ENCODE results near the gene CNOT8. TPM values are rescaled to one million over a fixed set of nuclear protein-coding genes. Genes with fewer than 3 reads are reported as not detected.
"Not testable (repeated sequence)": the region's sequence is repeated elsewhere in the genome, so short reads cannot be mapped to it uniquely, and the experiment has no call there.

Gene CNOT8
- total RNA-seq, 4 donors from 2014 or later = 55.3 to 83.5 (median 76.6) TPM

DNA sequence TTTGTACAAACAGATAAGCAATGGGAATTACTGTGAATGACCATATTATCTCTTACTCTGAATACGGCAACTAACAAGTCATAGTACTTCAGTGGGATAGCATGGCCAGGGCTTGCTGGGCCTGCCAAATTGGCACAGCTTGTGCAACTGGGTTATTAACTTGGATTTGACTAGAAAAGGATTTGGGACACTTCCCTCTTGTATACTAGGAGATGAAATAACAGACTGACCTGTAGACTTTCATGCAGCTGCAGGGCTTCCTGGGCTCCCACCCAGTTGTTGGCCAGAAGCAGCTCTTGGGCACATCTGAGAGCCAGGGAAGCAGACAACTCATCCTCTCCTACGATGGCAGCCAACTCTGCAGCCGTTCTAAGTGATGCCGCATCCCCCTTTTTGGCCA is 39.8 kb downstream of the CNOT8 start:
- TF ChIP-seq, protein P1, sequence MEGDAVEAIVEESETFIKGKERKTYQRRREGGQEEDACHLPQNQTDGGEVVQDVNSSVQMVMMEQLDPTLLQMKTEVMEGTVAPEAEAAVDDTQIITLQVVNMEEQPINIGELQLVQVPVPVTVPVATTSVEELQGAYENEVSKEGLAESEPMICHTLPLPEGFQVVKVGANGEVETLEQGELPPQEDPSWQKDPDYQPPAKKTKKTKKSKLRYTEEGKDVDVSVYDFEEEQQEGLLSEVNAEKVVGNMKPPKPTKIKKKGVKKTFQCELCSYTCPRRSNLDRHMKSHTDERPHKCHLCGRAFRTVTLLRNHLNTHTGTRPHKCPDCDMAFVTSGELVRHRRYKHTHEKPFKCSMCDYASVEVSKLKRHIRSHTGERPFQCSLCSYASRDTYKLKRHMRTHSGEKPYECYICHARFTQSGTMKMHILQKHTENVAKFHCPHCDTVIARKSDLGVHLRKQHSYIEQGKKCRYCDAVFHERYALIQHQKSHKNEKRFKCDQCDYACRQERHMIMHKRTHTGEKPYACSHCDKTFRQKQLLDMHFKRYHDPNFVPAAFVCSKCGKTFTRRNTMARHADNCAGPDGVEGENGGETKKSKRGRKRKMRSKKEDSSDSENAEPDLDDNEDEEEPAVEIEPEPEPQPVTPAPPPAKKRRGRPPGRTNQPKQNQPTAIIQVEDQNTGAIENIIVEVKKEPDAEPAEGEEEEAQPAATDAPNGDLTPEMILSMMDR (IDR thresholded peaks at IDR 0.05) = no peak
- no peak for TF ChIP-seq EP300 (IDR thresholded peaks at IDR 0.05)
- no peak for TF ChIP-seq POLR2AphosphoS5 (IDR thresholded peaks at IDR 0.05)
- TF ChIP-seq POLR2A (IDR thresholded peaks at IDR 0.05) = no peak
- DNase-seq (ENCODE audit: low spot score in 2 of 2) = peak; percentile 69 to 83
- WGBS = 69% methylated on average over 4 of the region's 4 CpGs
- H3K4me3 ChIP-seq = peak overlapping the region; percentile 34
- no peaks in the 10 kb centered on the region for H3K27me3 ChIP-seq
- H3K4me1 ChIP-seq = peaks cover 8% of the 10 kb centered on the region
- H3K27ac ChIP-seq = peak overlapping the region; percentile 90
- peaks cover 92% of the 10 kb centered on the region for H3K36me3 ChIP-seq
- no peaks in the 10 kb centered on the region for H3K9me3 ChIP-seq

DNA sequence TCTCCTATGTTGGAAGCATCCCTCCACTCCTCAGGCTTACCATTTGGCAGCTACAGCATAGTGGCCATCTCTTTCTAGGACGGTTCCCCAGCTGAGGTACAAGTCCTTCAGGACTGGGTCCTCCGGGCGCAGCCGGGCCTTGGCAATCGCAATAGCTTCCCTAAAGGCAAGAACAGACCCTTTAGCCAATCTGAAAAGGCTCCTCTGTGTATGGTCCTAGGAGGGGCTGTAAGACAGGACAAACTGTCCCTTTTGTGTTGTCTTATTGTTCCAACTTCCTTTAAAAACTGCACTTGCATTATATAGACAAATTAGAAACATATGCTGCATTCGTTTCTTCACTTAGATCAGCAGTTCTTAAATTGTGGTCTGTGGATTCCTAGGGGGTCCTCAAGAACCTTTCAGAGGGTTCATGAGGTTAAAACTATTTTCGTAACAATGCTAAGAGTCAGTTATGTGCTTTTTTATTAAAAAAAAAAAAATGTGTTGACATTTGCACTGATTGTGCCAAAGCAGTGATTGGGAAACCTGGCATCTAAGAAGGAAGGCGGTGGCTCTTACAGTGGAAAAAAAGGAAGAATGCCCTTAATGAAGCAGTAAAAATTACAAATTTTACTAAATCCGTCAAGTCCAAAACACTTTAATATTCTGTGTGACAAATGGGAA is 40.9 kb downstream of the CNOT8 start:
- TF ChIP-seq POLR2A (IDR thresholded peaks at IDR 0.05) = no peak
- no peak for TF ChIP-seq EP300 (IDR thresholded peaks at IDR 0.05)
- TF ChIP-seq POLR2AphosphoS5 (IDR thresholded peaks at IDR 0.05) = peak in 1 of 3 donors; percentile 43
- TF ChIP-seq, protein P1 (IDR thresholded peaks at IDR 0.05) = no peak
- 84% methylated on average over 9 of the region's 9 CpGs for WGBS
- Histone ChIP-seq H3K4me3 (peak overlapping the region; percentile 34), H3K36me3 (peaks cover 89% of the 10 kb centered on the region), H3K27me3 (no peaks in the 10 kb centered on the region), H3K27ac (peak overlapping the region; percentile 90), H3K4me1 (peaks cover 8% of the 10 kb centered on the region), H3K9me3 (no peaks in the 10 kb centered on the region)
- DNase-seq (ENCODE audit: low spot score in 2 of 2) = peak in 1 of 2 donors; percentile 72

DNA sequence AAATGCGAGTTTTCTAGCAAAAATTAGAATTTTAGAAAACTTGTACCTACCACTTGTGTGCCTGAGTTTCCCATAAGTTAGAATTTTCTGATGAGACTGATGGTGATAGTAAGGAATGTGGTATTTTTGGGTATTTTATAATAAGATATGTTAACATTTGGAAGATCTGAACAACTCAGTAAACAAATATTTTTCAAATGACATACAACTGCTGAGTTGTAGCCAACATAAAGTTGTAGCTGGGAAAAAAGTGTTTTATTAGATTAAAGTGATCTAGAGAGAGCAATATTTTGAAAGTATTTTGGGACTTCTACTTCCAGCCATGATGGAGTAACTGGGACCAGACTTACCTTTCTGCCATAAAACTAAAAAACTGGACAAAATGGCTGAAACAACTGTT is 41.6 kb downstream of the CNOT8 start:
- Histone ChIP-seq H3K27ac (peak overlapping the region; percentile 90), H3K4me3 (no peak overlapping the region), H3K4me1 (peaks cover 8% of the 10 kb centered on the region), H3K27me3 (no peaks in the 10 kb centered on the region), H3K36me3 (peaks cover 89% of the 10 kb centered on the region), H3K9me3 (no peaks in the 10 kb centered on the region)
- WGBS = 70% methylated on average over 1 of the region's 1 CpG
- no peak for DNase-seq (ENCODE audit: low spot score in 2 of 2)
- TF ChIP-seq POLR2AphosphoS5 (IDR thresholded peaks at IDR 0.05) = no peak
- TF ChIP-seq POLR2A (IDR thresholded peaks at IDR 0.05) = no peak

DNA sequence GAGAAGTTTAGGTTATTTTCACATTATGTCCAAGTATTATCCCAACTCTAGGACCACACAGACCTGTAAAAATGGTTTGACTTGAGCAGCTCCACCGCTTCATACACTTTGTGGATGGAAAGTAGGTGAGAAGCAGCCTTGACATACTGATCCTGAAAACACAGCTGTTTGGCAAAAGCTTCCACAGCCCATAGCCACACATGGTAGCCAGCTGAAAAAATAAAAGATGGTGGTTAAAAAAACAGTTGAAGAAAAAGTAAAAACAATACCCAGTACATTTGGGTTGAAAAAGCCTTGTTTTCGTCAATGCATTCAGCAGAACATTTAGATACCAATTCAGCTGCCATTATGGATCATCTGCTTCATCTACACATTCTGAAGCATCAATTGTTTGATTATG is 42.8 kb downstream of the CNOT8 start:
- TF ChIP-seq, protein P1 (IDR thresholded peaks at IDR 0.05) = no peak
- no peak for TF ChIP-seq EP300 (IDR thresholded peaks at IDR 0.05)
- no peak for TF ChIP-seq POLR2A (IDR thresholded peaks at IDR 0.05)
- no peak for TF ChIP-seq POLR2AphosphoS5 (IDR thresholded peaks at IDR 0.05)
- Histone ChIP-seq H3K27ac (peak overlapping the region; percentile 90), H3K4me3 (no peak overlapping the region), H3K9me3 (no peaks in the 10 kb centered on the region), H3K4me1 (peaks cover 7% of the 10 kb centered on the region), H3K27me3 (no peaks in the 10 kb centered on the region), H3K36me3 (peaks cover 88% of the 10 kb centered on the region)
- DNase-seq (ENCODE audit: low spot score in 2 of 2) = no peak
- 81% methylated on average over 2 of the region's 2 CpGs for WGBS

DNA sequence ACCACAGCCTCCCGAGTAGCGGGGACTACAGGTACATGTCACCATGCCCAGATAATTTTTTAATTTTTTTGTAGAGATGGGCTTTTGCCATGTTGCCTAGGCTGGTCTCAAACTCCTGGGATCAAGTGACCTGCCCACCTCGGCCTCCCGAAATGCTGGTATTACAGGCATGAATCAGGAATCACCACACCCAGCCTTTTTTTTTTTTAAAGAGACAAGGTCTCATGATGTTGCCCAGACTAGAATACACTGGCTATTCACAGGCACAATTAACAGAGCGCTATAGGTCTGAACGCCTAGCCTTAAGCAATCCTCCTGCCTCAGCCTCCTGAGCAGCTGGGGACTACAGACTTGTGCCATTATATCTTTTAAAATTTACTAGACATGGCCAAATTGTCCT is 43.5 kb downstream of the CNOT8 start:
- H3K36me3 ChIP-seq = peaks cover 87% of the 10 kb centered on the region
- H3K4me1 ChIP-seq = peaks cover 3% of the 10 kb centered on the region
- TF ChIP-seq POLR2AphosphoS5 (IDR thresholded peaks at IDR 0.05) (no peak), POLR2A (IDR thresholded peaks at IDR 0.05) (no peak), EP300 (IDR thresholded peaks at IDR 0.05) (no peak)
- DNase-seq (ENCODE audit: low spot score in 2 of 2) = no peak
- H3K9me3 ChIP-seq = no peaks in the 10 kb centered on the region
- 86% methylated on average over 6 of the region's 6 CpGs for WGBS
- H3K27me3 ChIP-seq = no peaks in the 10 kb centered on the region
- no peak overlapping the region for H3K4me3 ChIP-seq
- H3K27ac ChIP-seq = peak overlapping the region; percentile 24

DNA sequence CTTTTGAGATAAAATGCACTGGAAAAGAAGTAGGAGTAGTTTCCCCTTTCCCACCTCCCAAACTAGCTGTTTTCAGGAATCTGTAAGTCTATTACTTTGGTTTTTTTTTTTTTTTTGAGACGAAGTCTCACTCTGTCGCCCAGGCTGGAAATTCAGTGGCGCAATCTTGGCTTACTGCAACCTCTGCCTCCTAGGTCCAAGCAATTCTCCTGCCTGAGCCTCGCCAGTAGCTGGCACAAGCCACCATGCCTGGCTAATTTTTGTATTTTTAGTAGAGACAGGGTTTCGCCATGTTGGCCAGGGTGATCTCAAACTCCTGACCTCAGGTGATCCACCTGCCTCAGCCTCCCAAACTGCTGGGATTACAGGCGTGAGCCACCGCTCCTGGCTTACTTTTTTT is 47.2 kb downstream of the CNOT8 start:
- H3K9me3 ChIP-seq; H3K4me3 ChIP-seq; H3K4me1 ChIP-seq; H3K27me3 ChIP-seq; H3K27ac ChIP-seq; DNase-seq (ENCODE audit: low spot score in 2 of 2): not testable (repeated sequence)
- WGBS = 81% methylated on average over 7 of the region's 7 CpGs
- H3K36me3 ChIP-seq = peaks cover 82% of the 10 kb centered on the region

DNA sequence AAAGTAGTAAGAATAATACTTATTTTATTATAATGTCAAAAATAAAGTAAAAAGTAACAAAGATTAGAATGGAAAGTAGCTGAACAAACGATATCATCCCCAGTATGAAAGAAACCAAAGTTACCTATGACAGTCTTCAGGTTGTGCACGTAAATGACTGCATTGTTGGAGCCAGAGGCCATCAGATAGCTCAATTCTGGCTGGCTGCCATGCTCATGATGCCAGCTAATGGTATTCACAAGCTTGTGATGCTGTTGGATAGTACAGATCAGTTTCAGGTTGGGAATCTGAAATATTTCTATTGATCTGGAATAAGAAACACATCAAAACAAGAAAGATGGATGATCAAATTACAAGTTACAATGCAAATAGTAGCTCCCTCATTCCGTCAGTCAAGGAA is 58.4 kb downstream of the CNOT8 start:
- Histone ChIP-seq H3K27ac (no peak overlapping the region), H3K4me1 (no peaks in the 10 kb centered on the region), H3K9me3 (no peaks in the 10 kb centered on the region), H3K27me3 (no peaks in the 10 kb centered on the region), H3K4me3 (no peak overlapping the region), H3K36me3 (peaks cover 82% of the 10 kb centered on the region)
- DNase-seq (ENCODE audit: low spot score in 2 of 2) = no peak
- 77% methylated on average over 3 of the region's 3 CpGs for WGBS
- TF ChIP-seq POLR2AphosphoS5 (IDR thresholded peaks at IDR 0.05) = no peak
- TF ChIP-seq POLR2A (IDR thresholded peaks at IDR 0.05) = no peak
- TF ChIP-seq EP300 (IDR thresholded peaks at IDR 0.05) = no peak
- TF ChIP-seq, protein P1 (IDR thresholded peaks at IDR 0.05) = no peak
